Measurements from ENCODE around the gene IL17REL.

IL17REL gene

GRCh38 chr22:50012211-50013181, at the start of gene IL17REL:
Gene IL17REL, minus strand, starts transcription at chr22:50012765. Its CDS starts 119 bp downstream, at chr22:50012646.
- no peak for DNase-seq

- DNase-seq, result no peak
These were observed 49.3 kb upstream of the IL17REL start for GRCh38 chr22:50061824-50062355.

- no peak for DNase-seq
These were observed 48.7 kb upstream of the IL17REL start for GRCh38 chr22:50061141-50061823.

- DNase-seq, result no peak
These were observed 48.0 kb upstream of the IL17REL start for GRCh38 chr22:50060441-50061140.

- DNase-seq, result no peak
These were observed 47.3 kb upstream of the IL17REL start for GRCh38 chr22:50059881-50060262.

GRCh38 chr22:50058906-50059880, 46.6 kb upstream of the IL17REL start:
- DNase-seq, result no peak

- no peak for DNase-seq
These were observed 45.7 kb upstream of the IL17REL start, which contains the start of gene TTLL8 for GRCh38 chr22:50058061-50058905. Gene TTLL8, minus strand, starts transcription at chr22:50058298.

GRCh38 chr22:50057278-50058060, 44.9 kb upstream of the IL17REL start:
- no peak for DNase-seq

- DNase-seq, result no peak
These were observed 43.8 kb upstream of the IL17REL start for GRCh38 chr22:50056214-50056972.

- no peak for DNase-seq
These were observed 41.3 kb upstream of the IL17REL start for GRCh38 chr22:50053861-50054260.

- no peak for DNase-seq
These were observed 39.4 kb upstream of the IL17REL start for GRCh38 chr22:50051930-50052329.

- no peak for DNase-seq
These were observed 37.0 kb upstream of the IL17REL start for GRCh38 chr22:50049299-50050195.

GRCh38 chr22:50048836-50049235, 36.3 kb upstream of the IL17REL start:
- no peak for DNase-seq

- DNase-seq, result no peak
These were observed 35.6 kb upstream of the IL17REL start for GRCh38 chr22:50048061-50048765.

GRCh38 chr22:50047346-50047745, 34.8 kb upstream of the IL17REL start:
- DNase-seq, result no peak

GRCh38 chr22:50046481-50047245, 34.1 kb upstream of the IL17REL start:
- no peak for DNase-seq

GRCh38 chr22:50046019-50046415, 33.5 kb upstream of the IL17REL start:
- DNase-seq, result no peak
